Activated CD4-positive, alpha-beta T cell treated with anti-CD3 and anti-CD28 coated beads for 48 hours (primary cell): ENCODE results near the gene KIF26A.

Experiments used
- DNase-seq: peaks from one replicate; pipeline ENCODE4 v3.0.0-alpha.2; 2020

KIF26A gene

GRCh38 chr14:104101651-104102281 lies 36.6 kb upstream of the KIF26A start:
- no peak for DNase-seq

- no peak for DNase-seq
Observed at GRCh38 chr14:104102282-104102914, 36.0 kb upstream of the KIF26A start.

GRCh38 chr14:104103061-104103445 lies 35.3 kb upstream of the KIF26A start:
- no peak for DNase-seq

DNA sequence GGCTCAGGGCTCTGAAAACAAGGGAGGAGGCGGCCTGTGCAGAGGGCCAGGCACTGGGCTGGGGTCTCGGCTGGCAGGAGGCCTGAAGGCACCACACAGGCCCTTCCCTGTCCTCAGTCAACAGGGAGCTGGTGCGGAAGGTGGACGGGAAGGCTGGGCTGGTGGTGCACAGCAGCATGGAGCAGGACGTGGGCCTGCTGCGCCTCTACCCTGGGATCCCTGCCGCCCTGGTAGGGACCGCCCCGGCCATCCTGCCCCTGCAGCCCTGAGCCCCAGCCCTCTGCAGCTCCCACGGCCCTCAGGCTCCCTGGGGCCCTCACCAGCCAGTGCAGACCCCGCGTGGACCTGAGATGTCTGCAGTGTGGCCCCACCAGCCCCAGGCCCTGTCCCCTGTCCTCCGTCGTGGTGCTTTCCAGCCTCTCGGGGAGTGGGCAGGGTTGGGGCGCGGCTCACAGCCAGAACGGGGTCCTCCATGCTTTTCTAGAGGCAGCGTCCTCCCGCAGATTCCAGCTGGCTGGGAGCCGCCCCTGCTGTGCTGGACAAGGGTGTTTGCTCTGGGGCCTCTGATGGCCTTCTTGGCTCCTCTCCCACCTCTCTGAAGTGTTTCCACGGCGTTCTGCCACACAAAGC lies 34.8 kb upstream of the KIF26A start:
- no peak for DNase-seq

DNA sequence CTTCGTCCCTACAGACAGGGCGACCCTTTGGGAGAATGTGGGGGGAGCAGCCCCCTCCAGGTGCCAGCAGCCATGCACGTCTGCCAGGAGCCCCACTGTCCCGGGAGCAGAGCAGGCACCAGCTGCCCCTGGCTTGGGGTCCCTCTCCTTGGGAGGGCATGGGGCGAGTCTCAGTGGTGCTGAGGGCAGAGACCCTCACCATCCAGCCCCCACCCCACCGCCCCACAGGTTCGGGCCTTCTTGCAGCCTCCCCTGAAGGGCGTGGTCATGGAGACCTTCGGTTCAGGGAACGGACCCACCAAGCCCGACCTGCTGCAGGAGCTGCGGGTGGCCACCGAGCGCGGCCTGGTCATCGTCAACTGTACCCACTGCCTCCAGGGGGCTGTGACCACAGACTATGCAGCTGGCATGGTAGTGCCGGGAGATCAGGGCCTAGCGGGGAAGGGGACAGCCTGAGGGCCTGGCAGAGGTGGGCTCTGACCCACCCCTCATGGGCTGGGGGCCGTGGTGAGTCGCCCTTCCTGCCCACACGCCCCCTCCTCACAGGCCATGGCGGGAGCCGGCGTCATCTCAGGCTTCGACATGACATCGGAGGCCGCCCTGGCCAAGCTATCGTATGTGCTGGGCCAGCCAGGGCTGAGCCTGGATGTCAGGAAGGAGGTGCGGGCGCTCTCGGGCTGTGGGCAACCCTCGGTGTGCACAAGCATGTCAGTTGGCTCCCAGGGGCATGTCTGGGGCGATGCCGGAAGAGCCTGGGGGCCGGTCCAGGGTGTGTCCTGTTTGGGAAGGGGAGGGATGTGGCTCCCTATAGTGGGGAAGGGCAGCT lies 34.1 kb upstream of the KIF26A start:
- DNase-seq, result no peak

DNA sequence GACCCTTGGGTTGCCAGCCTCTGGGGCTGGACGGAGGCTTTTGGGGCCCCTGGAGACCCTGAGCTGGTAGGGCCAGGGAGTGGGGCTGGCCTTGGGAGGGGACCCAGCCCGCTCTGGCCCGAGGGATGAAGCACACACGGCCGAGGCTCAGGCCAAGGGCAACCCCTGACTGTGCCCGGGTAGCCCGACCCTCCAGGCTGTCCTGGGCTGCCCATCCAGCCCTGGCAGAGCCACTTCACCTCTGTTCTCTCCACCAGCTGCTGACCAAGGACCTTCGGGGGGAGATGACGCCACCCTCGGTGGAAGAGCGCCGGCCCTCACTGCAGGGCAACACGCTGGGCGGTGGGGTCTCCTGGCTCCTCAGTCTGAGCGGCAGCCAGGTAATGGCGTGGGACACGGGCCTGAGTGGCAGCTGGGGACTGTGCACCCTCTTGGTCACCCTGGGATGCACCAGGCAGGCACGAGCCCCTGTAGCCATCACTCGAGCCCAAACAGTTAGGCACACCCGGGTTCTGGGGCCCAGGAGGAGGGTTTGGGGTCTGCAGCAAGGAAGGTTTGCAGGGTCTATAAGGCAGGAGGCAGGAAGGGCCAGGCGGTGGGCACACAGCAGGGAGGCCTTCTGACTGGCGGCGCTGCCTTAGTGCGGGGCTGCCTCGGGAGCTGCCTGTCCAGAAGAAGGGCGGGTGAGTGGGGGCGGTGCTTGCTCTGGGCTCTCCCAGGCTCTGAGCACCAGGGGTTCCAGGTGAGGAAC lies 33.1 kb upstream of the KIF26A start:
- DNase-seq, result no peak

DNA sequence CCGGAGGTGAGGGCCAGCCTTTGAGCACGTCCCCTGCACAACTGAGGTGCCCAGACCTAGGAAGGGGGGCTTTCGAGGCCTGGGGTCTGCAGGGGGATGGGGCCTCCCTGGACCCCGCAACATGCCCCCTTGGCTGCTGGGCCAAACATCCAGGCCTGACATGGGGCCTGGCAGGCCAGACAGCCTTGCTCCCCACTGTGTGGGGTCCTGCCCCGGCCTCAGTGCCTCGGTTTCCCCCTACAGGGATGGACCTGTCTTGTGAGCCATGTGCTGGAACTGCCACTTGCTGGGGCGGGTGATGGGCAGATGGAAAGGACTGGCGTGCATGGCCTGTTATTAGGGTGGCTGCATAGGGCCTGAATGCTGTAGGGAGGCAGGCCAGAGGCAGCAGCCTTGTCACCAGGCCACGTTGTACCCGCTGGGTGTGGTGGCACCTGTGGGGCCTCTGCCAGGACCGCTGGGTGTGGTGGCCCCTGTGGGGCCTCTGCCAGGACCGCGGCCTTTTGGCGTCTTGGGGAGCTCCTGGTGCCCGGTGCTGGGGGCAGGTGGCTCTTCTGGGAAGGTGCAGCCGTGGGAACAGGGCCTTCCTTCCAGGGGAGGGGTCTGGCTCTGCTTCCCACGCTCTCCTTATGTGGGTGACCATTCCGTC lies 32.4 kb upstream of the KIF26A start:
- DNase-seq, result no peak

DNA sequence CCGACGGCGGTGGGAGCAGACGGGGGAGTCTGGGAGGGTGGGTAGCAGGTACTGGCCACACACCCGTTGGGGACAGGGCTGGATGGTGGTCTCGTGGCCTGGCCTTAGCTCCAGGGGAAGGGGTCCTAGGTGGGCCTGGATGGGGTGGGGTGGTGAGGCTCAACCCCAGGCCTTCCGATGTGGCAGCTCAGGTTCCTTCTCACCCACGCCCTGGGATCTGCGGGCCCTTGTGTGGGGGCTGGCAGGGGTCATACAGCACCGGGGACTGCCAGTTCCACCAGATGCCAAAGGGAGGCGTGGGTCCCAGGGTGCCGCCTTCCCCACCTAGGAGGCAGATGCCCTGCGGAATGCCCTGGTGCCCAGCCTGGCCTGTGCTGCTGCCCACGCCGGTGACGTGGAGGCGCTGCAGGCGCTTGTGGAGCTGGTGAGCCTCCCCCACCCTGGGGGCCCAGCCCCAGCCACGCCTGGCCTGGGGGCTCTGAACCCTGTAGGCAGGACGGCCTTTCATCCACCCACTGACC lies 31.9 kb upstream of the KIF26A start:
- no peak for DNase-seq

DNA sequence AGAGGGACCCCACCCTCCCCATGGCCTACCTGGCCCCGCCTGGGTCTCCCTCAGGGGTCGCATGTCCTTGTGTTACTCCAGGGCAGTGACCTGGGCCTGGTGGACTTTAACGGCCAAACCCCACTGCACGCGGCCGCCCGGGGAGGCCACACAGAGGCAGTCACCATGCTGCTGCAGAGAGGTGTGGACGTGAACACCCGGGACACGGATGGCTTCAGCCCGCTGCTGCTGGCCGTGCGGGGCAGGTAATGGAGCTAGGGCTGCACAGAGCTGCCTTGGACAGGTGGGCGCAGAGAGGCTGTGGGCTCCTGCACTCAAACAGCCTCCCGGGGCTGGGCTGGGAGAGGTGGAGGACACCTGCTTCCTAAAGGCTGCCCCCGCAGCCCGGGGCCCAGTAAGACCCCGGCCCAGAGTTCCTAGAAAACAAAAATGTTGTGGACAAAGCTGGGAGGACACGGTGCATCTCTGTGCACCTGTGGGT lies 31.2 kb upstream of the KIF26A start:
- no peak for DNase-seq

- no peak for DNase-seq
Observed at GRCh38 chr14:104107611-104108569, 30.5 kb upstream of the KIF26A start.

DNA sequence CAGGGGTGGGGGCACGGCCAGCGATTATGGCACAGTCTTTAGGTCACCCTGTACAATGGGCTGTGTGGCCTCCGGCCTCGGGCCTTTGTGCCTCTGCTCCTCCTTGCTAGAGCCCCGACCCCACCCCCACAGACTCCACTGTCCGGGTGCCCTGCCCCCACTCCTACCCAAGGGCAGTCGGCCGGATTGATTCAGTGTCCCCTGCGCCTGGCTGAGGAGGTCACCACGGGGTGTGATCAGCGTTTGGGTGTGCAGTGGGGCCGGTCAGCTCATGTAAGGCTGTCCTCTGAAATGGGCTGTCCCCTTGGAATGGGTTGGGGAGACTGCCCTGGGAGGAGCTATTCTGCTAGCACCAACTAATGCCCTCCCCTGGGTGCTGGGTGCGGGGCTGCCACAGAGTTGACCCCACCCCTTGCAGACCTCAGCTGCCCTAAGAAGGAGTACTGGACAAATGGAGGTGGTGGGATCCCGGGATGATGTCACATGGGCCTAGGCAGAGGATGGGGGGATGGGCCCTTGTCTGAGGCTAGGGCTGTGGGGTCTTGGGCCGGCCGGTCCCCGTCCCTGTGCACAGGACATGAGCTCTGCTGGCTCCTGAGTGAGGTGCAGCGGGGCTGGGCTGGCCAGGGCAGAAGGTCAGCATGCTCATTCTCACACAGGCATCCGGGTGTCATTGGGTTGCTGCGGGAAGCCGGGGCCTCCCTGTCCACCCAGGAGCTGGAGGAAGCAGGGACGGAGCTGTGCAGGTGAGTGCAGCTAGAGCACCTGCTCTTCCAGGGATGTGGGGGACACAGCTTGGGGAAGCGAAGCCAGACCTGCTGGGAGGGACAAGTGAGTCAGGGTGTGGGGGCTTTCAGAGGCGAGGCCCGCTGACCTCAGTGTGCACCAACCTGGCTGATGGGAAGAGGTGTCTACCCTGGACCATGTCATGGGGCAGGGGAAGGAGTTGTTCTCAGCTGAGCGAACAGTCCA lies 29.5 kb upstream of the KIF26A start:
- no peak for DNase-seq

- DNase-seq, result no peak
Observed at GRCh38 chr14:104109731-104110361, 28.5 kb upstream of the KIF26A start.

- no peak for DNase-seq
Observed at GRCh38 chr14:104110491-104111209, 27.7 kb upstream of the KIF26A start.

GRCh38 chr14:104111301-104112112 lies 26.9 kb upstream of the KIF26A start:
- DNase-seq, result no peak

DNA sequence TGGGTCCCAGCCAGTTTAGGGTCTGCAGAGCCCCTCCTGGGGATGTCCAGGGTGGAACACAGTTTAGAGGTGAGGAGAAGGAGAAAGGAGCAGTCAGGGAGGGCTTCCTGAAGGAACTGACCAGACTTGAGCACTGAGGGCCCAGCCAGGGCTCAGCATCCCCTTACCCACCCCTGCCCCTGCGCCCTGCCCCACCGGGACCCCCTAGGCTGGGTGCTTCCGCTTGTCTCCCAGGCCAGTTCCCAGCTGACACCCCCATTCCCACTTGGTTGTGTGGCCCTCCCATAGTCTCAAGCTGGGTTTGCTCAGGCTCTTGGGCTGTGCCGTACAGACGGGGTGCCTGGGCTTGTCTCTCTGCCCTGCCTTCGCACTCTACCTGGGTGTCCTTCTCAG lies 26.3 kb upstream of the KIF26A start:
- no peak for DNase-seq

DNA sequence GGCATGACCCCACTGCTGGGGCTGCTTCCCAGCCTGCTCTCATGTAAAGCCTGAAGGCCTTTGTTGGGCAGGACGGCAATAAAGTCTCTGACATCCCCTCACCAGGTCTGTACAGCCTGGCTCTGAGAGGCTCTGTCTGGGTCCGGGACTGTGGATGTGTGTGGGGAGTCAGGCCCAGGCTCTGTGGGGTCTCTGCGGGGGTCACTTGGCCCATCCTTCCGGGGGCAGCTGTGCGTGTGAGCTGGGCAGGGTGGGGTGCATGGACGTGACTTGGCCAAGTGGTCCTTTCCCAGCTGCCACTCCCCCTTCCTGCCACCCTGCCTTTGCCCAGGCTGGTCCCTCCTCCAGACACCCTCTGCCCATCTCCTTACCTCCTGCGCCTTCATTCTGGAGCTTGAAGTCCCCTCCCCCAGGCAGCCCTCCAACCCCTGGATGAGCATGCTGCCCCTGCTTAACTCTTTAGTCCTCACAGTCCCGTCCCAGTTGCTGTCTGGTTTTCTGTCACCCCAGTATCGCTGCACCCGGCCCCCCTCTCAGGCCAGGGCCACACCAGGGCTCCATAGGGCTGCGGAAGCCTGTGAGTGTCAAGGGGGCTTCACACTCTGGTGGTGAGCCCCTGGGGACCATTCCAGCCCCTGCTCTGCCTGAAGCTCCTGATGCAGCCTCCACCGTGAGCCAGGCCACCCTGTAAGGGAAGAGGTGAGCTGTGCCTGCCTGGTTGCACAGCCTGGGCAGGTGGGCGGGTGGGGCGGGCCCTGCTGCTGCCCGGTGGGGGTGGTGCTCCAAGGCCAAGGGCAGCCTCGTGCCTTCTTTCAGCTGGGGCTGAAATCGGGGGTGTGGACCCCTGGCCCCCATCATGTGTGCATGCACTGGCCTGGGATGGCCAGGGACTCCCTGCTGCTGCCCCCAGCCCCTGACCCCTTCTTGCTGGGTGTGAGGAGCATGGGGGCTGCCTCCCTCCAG lies 25.5 kb upstream of the KIF26A start:
- DNase-seq, result no peak
